ENCODE data around the gene ZNF408. TPM values are rescaled to one million over a fixed set of nuclear protein-coding genes. Genes with fewer than 3 reads are reported as not detected.

ZNF408 gene
- total and polyA plus RNA-seq, 2 of the 13 experiments (the other 11 are each of a cell fraction or from before 2014, with no cell fraction given), result 11.2 to 12.5 TPM

- ATAC-seq, result peak; percentile 17
- TSS peak; percentile 33 for BruUV-seq (replicated peaks)
- TF ChIP-seq RBFOX2 (IDR thresholded peaks at IDR 0.05; ENCODE audit: low read depth, low read length), result peak; percentile 31
- TF ChIP-seq, protein P1, sequence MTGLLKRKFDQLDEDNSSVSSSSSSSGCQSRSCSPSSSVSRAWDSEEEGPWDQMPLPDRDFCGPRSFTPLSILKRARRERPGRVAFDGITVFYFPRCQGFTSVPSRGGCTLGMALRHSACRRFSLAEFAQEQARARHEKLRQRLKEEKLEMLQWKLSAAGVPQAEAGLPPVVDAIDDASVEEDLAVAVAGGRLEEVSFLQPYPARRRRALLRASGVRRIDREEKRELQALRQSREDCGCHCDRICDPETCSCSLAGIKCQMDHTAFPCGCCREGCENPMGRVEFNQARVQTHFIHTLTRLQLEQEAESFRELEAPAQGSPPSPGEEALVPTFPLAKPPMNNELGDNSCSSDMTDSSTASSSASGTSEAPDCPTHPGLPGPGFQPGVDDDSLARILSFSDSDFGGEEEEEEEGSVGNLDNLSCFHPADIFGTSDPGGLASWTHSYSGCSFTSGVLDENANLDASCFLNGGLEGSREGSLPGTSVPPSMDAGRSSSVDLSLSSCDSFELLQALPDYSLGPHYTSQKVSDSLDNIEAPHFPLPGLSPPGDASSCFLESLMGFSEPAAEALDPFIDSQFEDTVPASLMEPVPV (CRISPR knock-in tag; IDR thresholded peaks at IDR 0.05), result no peak
- peak; percentile 12; the same call in 1 of the 2 replicates for TF ChIP-seq ZNF326 (CRISPR knock-in tag; IDR thresholded peaks at IDR 0.05; ENCODE audit: borderline replicate concordance)
- TF ChIP-seq, protein P2, sequence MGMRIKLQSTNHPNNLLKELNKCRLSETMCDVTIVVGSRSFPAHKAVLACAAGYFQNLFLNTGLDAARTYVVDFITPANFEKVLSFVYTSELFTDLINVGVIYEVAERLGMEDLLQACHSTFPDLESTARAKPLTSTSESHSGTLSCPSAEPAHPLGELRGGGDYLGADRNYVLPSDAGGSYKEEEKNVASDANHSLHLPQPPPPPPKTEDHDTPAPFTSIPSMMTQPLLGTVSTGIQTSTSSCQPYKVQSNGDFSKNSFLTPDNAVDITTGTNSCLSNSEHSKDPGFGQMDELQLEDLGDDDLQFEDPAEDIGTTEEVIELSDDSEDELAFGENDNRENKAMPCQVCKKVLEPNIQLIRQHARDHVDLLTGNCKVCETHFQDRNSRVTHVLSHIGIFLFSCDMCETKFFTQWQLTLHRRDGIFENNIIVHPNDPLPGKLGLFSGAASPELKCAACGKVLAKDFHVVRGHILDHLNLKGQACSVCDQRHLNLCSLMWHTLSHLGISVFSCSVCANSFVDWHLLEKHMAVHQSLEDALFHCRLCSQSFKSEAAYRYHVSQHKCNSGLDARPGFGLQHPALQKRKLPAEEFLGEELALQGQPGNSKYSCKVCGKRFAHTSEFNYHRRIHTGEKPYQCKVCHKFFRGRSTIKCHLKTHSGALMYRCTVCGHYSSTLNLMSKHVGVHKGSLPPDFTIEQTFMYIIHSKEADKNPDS (CRISPR knock-in tag; IDR thresholded peaks at IDR 0.05), result no peak
- TF ChIP-seq ZNF703 (CRISPR knock-in tag; IDR thresholded peaks at IDR 0.05; ENCODE audit: borderline replicate concordance), result no peak
- TF ChIP-seq U2AF1 (optimal IDR thresholded peaks at IDR 0.05; ENCODE audit: low read depth, low read length), result peak; percentile 61
- TF ChIP-seq MYC (CRISPR knock-in tag; IDR thresholded peaks at IDR 0.05; ENCODE audit: borderline replicate concordance), result no peak
- peak; percentile 18; the same call in 1 of the 2 replicates for TF ChIP-seq FOXA3 (CRISPR knock-in tag; IDR thresholded peaks at IDR 0.05)
- peak; percentile 88 for TF ChIP-seq RBM22 (optimal IDR thresholded peaks at IDR 0.05; ENCODE audit: low read length)
- 0 out of 2 replicates have a peak, but pooled peaks have one; percentile 13 for TF ChIP-seq KDM5B (CRISPR knock-in tag; IDR thresholded peaks at IDR 0.05; ENCODE audit: borderline replicate concordance)
- TF ChIP-seq PLRG1 (conservative IDR thresholded peaks at IDR 0.05), result no peak
- TF ChIP-seq AGO2 (optimal IDR thresholded peaks at IDR 0.05; ENCODE audit: low read depth, low read length), result peak; percentile 70
- TF ChIP-seq MED13 (CRISPR knock-in tag; IDR thresholded peaks at IDR 0.05), result no peak
- TF ChIP-seq POLR2G (IDR thresholded peaks at IDR 0.05; ENCODE audit: low read depth, low read length), result peak; percentile 58
- peak; percentile 73 for TF ChIP-seq POLR2AphosphoS5 (IDR thresholded peaks at IDR 0.05; ENCODE audit: low read depth, low read length)
- TF ChIP-seq, protein P3, sequence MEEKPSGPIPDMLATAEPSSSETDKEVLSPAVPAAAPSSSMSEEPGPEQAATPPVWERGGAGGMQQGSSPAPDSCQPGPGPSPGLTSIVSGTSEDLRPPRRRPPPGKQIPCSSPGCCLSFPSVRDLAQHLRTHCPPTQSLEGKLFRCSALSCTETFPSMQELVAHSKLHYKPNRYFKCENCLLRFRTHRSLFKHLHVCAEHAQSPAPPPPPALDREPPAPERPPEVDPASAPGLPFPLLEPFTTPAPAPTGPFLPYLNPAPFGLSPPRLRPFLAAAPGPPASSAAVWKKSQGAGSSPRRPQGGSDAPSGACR (CRISPR knock-in tag; IDR thresholded peaks at IDR 0.05), result peak; percentile 53; the same call in 1 of the 2 replicates
- TF ChIP-seq, protein P4, sequence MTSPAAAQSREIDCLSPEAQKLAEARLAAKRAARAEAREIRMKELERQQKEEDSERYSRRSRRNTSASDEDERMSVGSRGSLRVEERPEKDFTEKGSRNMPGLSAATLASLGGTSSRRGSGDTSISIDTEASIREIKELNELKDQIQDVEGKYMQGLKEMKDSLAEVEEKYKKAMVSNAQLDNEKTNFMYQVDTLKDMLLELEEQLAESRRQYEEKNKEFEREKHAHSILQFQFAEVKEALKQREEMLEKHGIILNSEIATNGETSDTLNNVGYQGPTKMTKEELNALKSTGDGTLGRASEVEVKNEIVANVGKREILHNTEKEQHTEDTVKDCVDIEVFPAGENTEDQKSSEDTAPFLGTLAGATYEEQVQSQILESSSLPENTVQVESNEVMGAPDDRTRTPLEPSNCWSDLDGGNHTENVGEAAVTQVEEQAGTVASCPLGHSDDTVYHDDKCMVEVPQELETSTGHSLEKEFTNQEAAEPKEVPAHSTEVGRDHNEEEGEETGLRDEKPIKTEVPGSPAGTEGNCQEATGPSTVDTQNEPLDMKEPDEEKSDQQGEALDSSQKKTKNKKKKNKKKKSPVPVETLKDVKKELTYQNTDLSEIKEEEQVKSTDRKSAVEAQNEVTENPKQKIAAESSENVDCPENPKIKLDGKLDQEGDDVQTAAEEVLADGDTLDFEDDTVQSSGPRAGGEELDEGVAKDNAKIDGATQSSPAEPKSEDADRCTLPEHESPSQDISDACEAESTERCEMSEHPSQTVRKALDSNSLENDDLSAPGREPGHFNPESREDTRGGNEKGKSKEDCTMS (CRISPR knock-in tag; conservative IDR thresholded peaks at IDR 0.05), result no peak
- peak in 1 of 2 experiments; percentile 38; a peak in 2 of 4 replicates for TF ChIP-seq POLR2A (IDR thresholded peaks at IDR 0.05; ENCODE audit: insufficient read depth in 1 of 2, low read depth in 2 of 2, low read length in 2 of 2)
Observed at GRCh38 chr11:46743693-46744339, 43.0 kb downstream of the ZNF408 start.

More at GRCh38 chr11:46743693-46744339, 43.0 kb downstream of the ZNF408 start:
- H3K4me1 ChIP-seq (ENCODE audit: insufficient read depth, low read length), result no peaks in the 10 kb centered on the region
- H3K9ac ChIP-seq (ENCODE audit: insufficient read depth, low read depth, low read length), result no peak overlapping the region
- peaks cover 26 to 57% of the 10 kb centered on the region in 2 experiments for H3K36me3 ChIP-seq (replicated peaks in 1 of 2; ENCODE audit: control insufficient read depth in 1 of 2, insufficient read depth in 2 of 2, low read length in 2 of 2)
- peaks cover 19% of the 10 kb centered on the region for H4K20me1 ChIP-seq (ENCODE audit: insufficient read depth, low read length)
- no peaks in the 10 kb centered on the region for H3K9me3 ChIP-seq (ENCODE audit: low read length)
- H3K27me3 ChIP-seq (ENCODE audit: control insufficient read depth in 1 of 2, insufficient read depth in 2 of 2, low read length in 2 of 2), result no peaks in the 10 kb centered on the region
- no peak for FAIRE-seq
- ChIA-PET CTCF (ENCODE audit: low intra/inter-chr PET ratio, low total read pairs) (no interaction called here), POLR2A (interaction anchor here (1.0 to 4.8 kb wide), 10 partner anchors 9 to 69 kb away, joined by 3 to 38 read pairs (median 7); partner anchors contain the start of genes ARHGAP1, F2 and ZNF408)
- peaks cover 1% of the 10 kb centered on the region for H3K79me2 ChIP-seq (ENCODE audit: insufficient read depth, low read length)
- H3K4me3 ChIP-seq (replicated peaks in 1 of 3; ENCODE audit: insufficient read depth in 1 of 3, low read depth in 2 of 3, low read length in 3 of 3), result no peak overlapping the region
- in situ Hi-C loops (cut with HindIII; ENCODE audit: extremely low pct_ligation_motif_present, low pct_unique_long_range_greater_than_20kb), result no loop called here
- intact Hi-C loops (cut with micrococcal nuclease; ENCODE audit: unreplicated experiment), result no loop called here
- H3K4me2 ChIP-seq (ENCODE audit: low read depth, low read length), result no peak overlapping the region
- no peak overlapping the region for H2AFZ ChIP-seq (ENCODE audit: low read length)
- no peak for DNase-seq (ENCODE audit: low spot score)
- peak overlapping the region; percentile 27 for H3K27ac ChIP-seq (ENCODE audit: extremely low read length, insufficient read depth, low read length)
- 85% methylated on average over 10 of the region's 10 CpGs for WGBS (ENCODE audit: low lambda C conversion rate)
